Gastrocnemius medialis (tissue), 4 donors: ENCODE measurements around the gene COL25A1. TPM values are rescaled to one million over a fixed set of nuclear protein-coding genes. Genes with fewer than 3 reads are reported as not detected.

Experiments
- ATAC-seq, 2 donors: fragments of 150-250 bp; one replicate each; pipeline ENCODE4 v1.9.1; 2016
- DNase-seq, 2 donors: peaks; one replicate each; pipeline ENCODE4 v3.0.0-alpha.2; 2019
- H3K27ac ChIP-seq, 4 donors: fragments of 200-600 bp; sonication (generic); 1 replicate in 1 of 4; 2 replicates in 3 of 4; pipeline ENCODE4 v1.5.1; 2016 to 2018; ENCODE audit warnings: mild to moderate bottlenecking in 2 of 4, moderate library complexity in 1 of 4
- H3K27me3 ChIP-seq, 3 donors: fragments of 200-600 bp; sonication (generic) in 2 of 3; 1 replicate in 1 of 3; 2 replicates in 2 of 3; pipeline versions ENCODE4 v1.5.1 to v1.6.0; 2016 to 2019; ENCODE audit warnings: mild to moderate bottlenecking in 1 of 3, moderate library complexity in 1 of 3
- H3K36me3 ChIP-seq, 2 donors: fragments of 200-600 bp; sonication (generic) in 1 of 2; one replicate each; pipeline ENCODE4 v1.5.1; 2017 to 2018
- H3K4me1 ChIP-seq, 2 donors: fragments of 200-600 bp; sonication (generic) in 1 of 2; one replicate each; pipeline ENCODE4 v1.5.1; 2016 to 2017; ENCODE audit warnings: mild to moderate bottlenecking in 2 of 2
- H3K4me3 ChIP-seq, 4 donors: fragments of 200-600 bp; sonication (generic) in 3 of 4; 1 replicate in 1 of 4; 2 replicates in 3 of 4; pipeline ENCODE4 v1.5.1; 2016 to 2019; ENCODE audit warnings: mild to moderate bottlenecking in 2 of 4
- H3K9me3 ChIP-seq, 3 donors: fragments of 200-600 bp; sonication (generic) in 2 of 3; 1 replicate in 1 of 3; 2 replicates in 2 of 3; pipeline ENCODE4 v1.5.1; 2016 to 2019
- CTCF ChIP-seq, 5 experiments: fragments of 450-650 bp in 3 of 5; fragments of 200-600 bp in 2 of 5; sonication (generic) in 2 of 5; IDR thresholded peaks in 4 of 5; conservative IDR thresholded peaks in 1 of 5; 1 replicate in 4 of 5; 2 replicates in 1 of 5; pipeline ENCODE4 v1.5.1; 2016 to 2019; ENCODE audit warnings: antibody characterized with exemption in 5 of 5, mild to moderate bottlenecking in 3 of 5, moderate library complexity in 3 of 5
- POLR2A ChIP-seq, 2 donors: fragments of 450-650 bp; IDR thresholded peaks; one replicate each; pipeline ENCODE4 v1.6.1; 2017; ENCODE audit warnings: antibody characterized with exemption in 2 of 2, mild to moderate bottlenecking in 2 of 2, moderate library complexity in 2 of 2
- in situ Hi-C, 4 donors: fragments of 200-750 bp; cut with MboI; loops; one replicate each; pipeline versions ENCODE4 v1.15.0 to v1.8.0; 2017; ENCODE audit warnings: low sequenced_read_pairs in 4 of 4
- intact Hi-C: fragments of 100-400 bp; cut with DNase I; formaldehyde crosslinking; loops from one replicate; pipeline ENCODE4 v1.15.1; 2023; ENCODE audit warnings: low total_unique reads
- total RNA-seq, 4 donors: library from RNA; depleted of rRNA; stranded (reverse); fragments of >200 nt; gene quantifications; one replicate each; pipeline versions ENCODE4 v1.1.0 to v1.2.3, GENCODE V29; 2016

The COL25A1 gene
- total RNA-seq, 4 donors from 2014 or later: 0.27 to 2.0 (median 0.85) TPM; not detected in 1

- ATAC-seq (peak; percentile 43 to 47), DNase-seq (no peak)
- in situ Hi-C loops: loop anchor here in 1 of 4 donors (25.0 kb wide), 1 partner anchor 466 kb away; no protein-coding TSS in a partner anchor
- Histone ChIP-seq H3K9me3 (no peaks in the 10 kb centered on the region), H3K27ac (peak overlapping the region in 1 of 4 donors; percentile 23), H3K4me3 (peak overlapping the region; percentile 57 to 73 (median 65)), H3K4me1 (peaks cover 16 to 17% of the 10 kb centered on the region in 2 donors), H3K27me3 (peaks cover 10 to 24% (median 24%) of the 10 kb centered on the region in 3 donors), H3K36me3 (no peaks in the 10 kb centered on the region)
- intact Hi-C loops: no loop called here
- no peak for TF ChIP-seq POLR2A (IDR thresholded peaks at IDR 0.05)
These were observed 660 bp upstream of the COL25A1 start for GRCh38 chr4:109303140-109303496.

GRCh38 chr4:109301651-109302360, 652 bp downstream of the COL25A1 start:
- Histone ChIP-seq H3K27ac (no peak overlapping the region), H3K4me1 (peaks cover 16 to 17% of the 10 kb centered on the region in 2 donors), H3K27me3 (peaks cover 10 to 24% (median 24%) of the 10 kb centered on the region in 3 donors), H3K4me3 (peak overlapping the region; percentile 57 to 73 (median 65)), H3K36me3 (no peaks in the 10 kb centered on the region), H3K9me3 (no peaks in the 10 kb centered on the region)
- DNase-seq: no peak
- intact Hi-C loops: no loop called here
- no peak for ATAC-seq
- in situ Hi-C loops: loop anchor here in 1 of 4 donors (25.0 kb wide), 1 partner anchor 465 kb away; no protein-coding TSS in a partner anchor
- TF ChIP-seq POLR2A (IDR thresholded peaks at IDR 0.05): no peak
- no peak for TF ChIP-seq CTCF (IDR thresholded peaks at IDR 0.05 in 4 of 5, conservative IDR thresholded peaks at IDR 0.05 in 1 of 5)

GRCh38 chr4:109298279-109299010, 4.0 kb downstream of the COL25A1 start:
- H3K4me3 ChIP-seq: no peak overlapping the region
- no peak overlapping the region for H3K27ac ChIP-seq
- in situ Hi-C loops (no loop called here), intact Hi-C loops (loop anchor here (10.0 kb wide), 1 partner anchor 464 kb away; no protein-coding TSS in a partner anchor)
- ATAC-seq (peak; percentile 24 to 46), DNase-seq (no peak)
- no peaks in the 10 kb centered on the region for H3K9me3 ChIP-seq
- H3K27me3 ChIP-seq: peaks cover 10 to 24% (median 24%) of the 10 kb centered on the region in 3 donors
- no peaks in the 10 kb centered on the region for H3K36me3 ChIP-seq
- TF ChIP-seq POLR2A (IDR thresholded peaks at IDR 0.05) (no peak), CTCF (IDR thresholded peaks at IDR 0.05 in 4 of 5, conservative IDR thresholded peaks at IDR 0.05 in 1 of 5) (peak in 4 of 5 experiments; percentile 30 to 52 (median 40))
- peaks cover 16 to 17% of the 10 kb centered on the region in 2 donors for H3K4me1 ChIP-seq

- peaks cover 0 to 1% of the 10 kb centered on the region in 2 donors for H3K4me1 ChIP-seq
- H3K27me3 ChIP-seq: peaks cover 3 to 16% (median 6%) of the 10 kb centered on the region in 3 donors
- no peaks in the 10 kb centered on the region for H3K9me3 ChIP-seq
- H3K27ac ChIP-seq: no peak overlapping the region
- TF ChIP-seq CTCF (IDR thresholded peaks at IDR 0.05 in 4 of 5, conservative IDR thresholded peaks at IDR 0.05 in 1 of 5) (no peak), POLR2A (IDR thresholded peaks at IDR 0.05) (no peak)
- intact Hi-C loops (loop anchor here (10.0 kb wide), 1 partner anchor 462 kb away; no protein-coding TSS in a partner anchor), in situ Hi-C loops (no loop called here)
- DNase-seq (no peak), ATAC-seq (no peak)
- H3K36me3 ChIP-seq: no peaks in the 10 kb centered on the region
- H3K4me3 ChIP-seq: no peak overlapping the region
These were observed 5.9 kb downstream of the COL25A1 start for GRCh38 chr4:109296527-109296926.

GRCh38 chr4:109295081-109295480, 7.4 kb downstream of the COL25A1 start:
- Histone ChIP-seq H3K27ac (no peak overlapping the region), H3K36me3 (no peaks in the 10 kb centered on the region), H3K4me3 (no peak overlapping the region), H3K27me3 (peaks cover 0 to 2% (median 0%) of the 10 kb centered on the region in 3 donors), H3K4me1 (peaks cover 0 to 5% of the 10 kb centered on the region in 2 donors), H3K9me3 (no peaks in the 10 kb centered on the region)
- no peak for TF ChIP-seq CTCF (IDR thresholded peaks at IDR 0.05 in 4 of 5, conservative IDR thresholded peaks at IDR 0.05 in 1 of 5)
- no peak for TF ChIP-seq POLR2A (IDR thresholded peaks at IDR 0.05)
- intact Hi-C loops: loop anchor here (10.0 kb wide), 1 partner anchor 460 kb away; no protein-coding TSS in a partner anchor
- DNase-seq (no peak), ATAC-seq (no peak)
- in situ Hi-C loops: no loop called here
